Fibroblast of pulmonary artery (primary cell): ENCODE data around the gene IGF1.

Source experiments
- DNase-seq: peaks from one replicate; pipeline ENCODE4 v3.0.0-alpha.2; 2010; ENCODE audit warnings: low read depth
- H3K4me3 ChIP-seq: replicated peaks from 2 replicates; pipeline ENCODE4 v1.5.1; 2011; ENCODE audit warnings: low read depth, mild to moderate bottlenecking, control low read depth, low read length, moderate library complexity
- CTCF ChIP-seq: IDR thresholded peaks from 2 replicates; pipeline ENCODE4 v1.5.1; 2011; ENCODE audit warnings: mild to moderate bottlenecking, control low read depth, low read length, inconsistent platforms; ENCODE audit errors: missing control alignments

Gene IGF1

DNA sequence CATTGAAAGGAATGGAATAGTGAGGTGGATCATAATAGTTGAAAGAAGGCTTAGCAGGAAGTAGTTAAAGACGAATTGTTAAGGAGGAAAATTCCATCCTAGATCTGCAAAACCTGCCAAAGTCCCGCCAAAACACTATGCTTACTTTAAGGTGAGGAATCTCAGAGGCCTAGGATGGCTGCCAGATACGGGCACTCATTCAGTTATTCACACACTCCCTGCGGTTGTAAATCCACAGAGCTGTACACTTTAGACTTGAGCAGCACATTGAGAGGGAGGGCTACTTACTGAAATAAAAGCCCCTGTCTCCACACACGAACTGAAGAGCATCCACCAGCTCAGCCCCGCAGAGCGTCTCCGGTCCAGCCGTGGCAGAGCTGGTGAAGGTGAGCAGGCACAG lies 5.0 kb downstream of the IGF1 start:
- TF ChIP-seq CTCF, result no peak
- DNase-seq, result no peak
- H3K4me3 ChIP-seq, result no peak overlapping the region

DNA sequence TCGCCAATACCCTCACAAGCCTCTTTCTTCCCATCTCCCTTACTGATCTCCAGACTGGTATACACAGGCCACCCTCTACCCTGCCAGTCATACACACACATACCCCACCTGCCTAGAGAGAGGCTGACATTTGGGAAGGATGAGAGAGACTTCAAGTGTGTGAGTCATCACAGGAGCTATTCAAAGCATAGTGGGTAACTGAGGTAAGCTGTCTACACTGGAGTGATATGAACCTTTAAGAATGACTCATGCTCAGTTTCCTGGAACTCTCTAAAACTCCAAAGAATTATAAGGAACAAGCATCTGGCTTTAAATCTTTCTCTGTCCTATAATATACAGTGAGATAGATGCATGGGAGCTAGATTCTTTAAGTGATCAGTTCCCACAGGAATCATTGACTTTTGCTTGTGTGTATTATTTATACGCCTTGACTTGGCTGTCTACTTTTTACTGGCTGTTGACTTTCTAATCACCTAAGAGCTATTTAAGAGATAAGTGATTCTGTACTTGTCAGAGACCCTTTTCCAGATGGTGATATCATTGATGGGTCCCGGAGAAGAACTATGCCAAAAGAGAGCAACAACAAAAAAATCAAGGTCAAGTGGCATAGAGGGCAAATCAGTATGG lies 5.8 kb downstream of the IGF1 start:
- TF ChIP-seq CTCF, result no peak
- DNase-seq, result peak; percentile 22
- no peak overlapping the region for H3K4me3 ChIP-seq

DNA sequence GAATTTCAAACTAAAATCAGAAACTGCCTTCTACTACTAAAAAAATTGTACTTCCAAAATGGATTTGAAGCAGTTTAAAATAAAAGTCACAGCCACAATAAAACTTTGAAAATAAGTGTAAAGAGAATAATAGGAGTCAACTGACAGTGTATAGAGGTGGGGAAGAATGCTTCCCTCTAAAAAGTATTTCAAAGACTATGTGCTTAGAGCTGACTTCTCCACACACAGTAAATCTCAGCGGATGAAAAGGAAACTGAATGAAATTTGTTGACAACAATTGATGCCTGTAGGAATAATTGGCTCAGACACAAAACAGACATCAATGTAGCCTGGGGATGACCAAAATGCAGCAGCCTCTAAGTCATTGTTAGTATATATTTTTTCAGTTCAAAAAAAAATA lies 7.9 kb downstream of the IGF1 start:
- TF ChIP-seq CTCF, result no peak
- DNase-seq, result no peak
- no peak overlapping the region for H3K4me3 ChIP-seq

DNA sequence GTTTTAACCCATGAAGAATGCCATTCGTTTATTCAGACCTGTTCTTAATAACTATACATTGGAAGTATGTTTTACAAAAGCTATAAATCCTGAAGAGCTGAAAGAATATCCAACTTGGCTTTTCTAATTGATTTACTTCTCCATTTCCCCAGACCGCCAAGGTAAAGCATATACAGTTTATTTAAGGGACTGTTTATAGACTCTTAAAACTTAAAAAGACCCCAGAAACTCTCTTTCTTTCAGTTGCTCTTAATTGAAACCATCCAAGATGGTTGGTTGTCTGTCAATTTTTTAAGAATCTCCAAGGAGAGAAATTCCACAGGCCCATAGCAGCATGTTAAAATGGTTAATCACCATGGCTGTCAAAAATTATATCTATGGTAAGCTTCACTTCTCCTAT lies 8.8 kb downstream of the IGF1 start:
- DNase-seq, result no peak
- TF ChIP-seq CTCF, result no peak
- no peak overlapping the region for H3K4me3 ChIP-seq

GRCh38 chr12:102470945-102471344 lies 9.4 kb downstream of the IGF1 start:
- no peak for DNase-seq
- TF ChIP-seq CTCF, result no peak
- no peak overlapping the region for H3K4me3 ChIP-seq

DNA sequence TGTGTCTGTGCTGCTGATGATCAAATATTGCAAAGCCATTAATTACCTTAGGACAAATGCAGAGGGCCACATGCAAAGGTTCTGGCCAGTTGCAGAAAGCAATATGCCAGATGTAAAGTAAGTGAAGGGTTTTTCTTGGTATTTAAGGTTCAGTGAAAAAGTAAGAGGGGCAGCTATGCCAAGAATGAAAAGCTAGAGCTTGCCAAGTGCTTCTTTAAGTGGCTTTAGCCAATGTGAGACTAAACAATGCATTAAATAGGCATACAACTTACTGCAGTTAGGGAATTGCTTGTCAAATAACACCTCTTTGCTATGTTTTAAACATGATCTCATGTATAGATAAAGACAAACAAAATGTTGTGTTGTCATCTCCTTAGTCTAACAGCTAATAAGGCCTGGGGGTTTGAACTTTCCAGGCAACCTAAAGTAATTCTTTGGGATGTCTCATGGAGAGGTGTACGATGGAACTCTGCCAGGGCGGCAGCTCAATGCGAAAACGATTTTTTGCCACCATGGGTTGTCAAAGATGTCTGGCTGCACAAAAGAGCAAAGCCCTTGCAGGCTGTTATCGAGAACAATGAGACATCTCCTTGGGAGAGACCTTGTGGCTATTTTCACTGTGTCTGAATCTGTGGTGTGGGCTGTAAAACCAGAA lies 12.0 kb downstream of the IGF1 start:
- DNase-seq, result no peak
- TF ChIP-seq CTCF, result no peak
- H3K4me3 ChIP-seq, result no peak overlapping the region
